ENCODE results near the gene IVNS1ABP. TPM values are rescaled to one million over a fixed set of nuclear protein-coding genes. Genes with fewer than 3 reads are reported as not detected.

The IVNS1ABP gene
- total and polyA plus RNA-seq, 9 of the 15 experiments (the other 6 are each of a cell fraction or from before 2014, with no cell fraction given): 30.6 to 126 (median 77.7) TPM

DNA sequence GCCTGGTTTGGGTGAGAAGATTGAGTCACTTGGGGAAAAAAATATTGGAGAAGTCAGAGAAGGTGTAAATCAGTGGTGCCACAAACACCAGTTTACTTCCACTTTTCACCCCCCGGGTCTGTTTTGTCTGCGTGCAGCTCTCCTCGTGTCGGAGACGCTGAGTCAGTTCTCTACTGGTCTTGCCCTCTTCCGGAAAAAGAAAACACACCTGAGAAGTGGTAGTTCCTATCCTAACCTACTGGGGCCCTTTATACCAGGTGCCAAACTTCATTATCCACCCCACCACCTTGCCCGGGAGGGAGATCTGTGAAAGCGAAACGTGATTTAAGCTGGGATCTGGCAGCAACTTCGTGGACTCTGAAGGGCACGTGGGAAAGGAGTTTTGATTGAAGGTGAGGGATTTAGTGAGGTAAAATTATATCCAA, 855 bp upstream of the IVNS1ABP start (continued):
- TF ChIP-seq ZNF347 (CRISPR knock-in tag; IDR thresholded peaks at IDR 0.05; ENCODE audit: low read depth) (no peak), MYNN (IDR thresholded peaks at IDR 0.05) (no peak), MYNN (CRISPR knock-in tag; IDR thresholded peaks at IDR 0.05) (no peak), RHOXF2B (CRISPR knock-in tag; conservative IDR thresholded peaks at IDR 0.05) (no peak), GTF2E2 (tag; IDR thresholded peaks at IDR 0.05) (no peak), TAF15 (IDR thresholded peaks at IDR 0.05; ENCODE audit: low read depth, low read length) (no peak), ZNF212 (CRISPR knock-in tag; IDR thresholded peaks at IDR 0.05) (no peak), YBX1 (IDR thresholded peaks at IDR 0.05) (no peak), MED1 (CRISPR knock-in tag; IDR thresholded peaks at IDR 0.05; ENCODE audit: borderline replicate concordance) (no peak), CAMTA2 (CRISPR knock-in tag; conservative IDR thresholded peaks at IDR 0.05) (no peak), JUN (IDR thresholded peaks at IDR 0.05; ENCODE audit: borderline replicate concordance, low read depth, low read length) (no peak), JUN (CRISPR knock-in tag; IDR thresholded peaks at IDR 0.05; ENCODE audit: borderline replicate concordance) (no peak), RNF2 (IDR thresholded peaks at IDR 0.05) (peak; percentile 58), FOXJ2 (tag; IDR thresholded peaks at IDR 0.05) (peak; percentile 39; the same call in 1 of the 2 replicates), BDP1 (IDR thresholded peaks at IDR 0.05; ENCODE audit: insufficient read depth, insufficient read length) (no peak), RAD21 (CRISPR knock-in tag; conservative IDR thresholded peaks at IDR 0.05 in 1 of 2, IDR thresholded peaks at IDR 0.05 in 1 of 2) (no peak), ZBTB8A (IDR thresholded peaks at IDR 0.05; ENCODE audit: partially characterized antibody) (no peak), BRD4 (IDR thresholded peaks at IDR 0.05) (no peak), GABPB1 (CRISPR knock-in tag; IDR thresholded peaks at IDR 0.05) (peak; percentile 15; the same call in 1 of the 2 replicates), MBD2 (IDR thresholded peaks at IDR 0.05; ENCODE audit: borderline replicate concordance, low read depth) (no peak), TBL1XR1 (IDR thresholded peaks at IDR 0.05; ENCODE audit: low read length in 2 of 2) (no peak), TARDBP (IDR thresholded peaks at IDR 0.05) (no peak), NFIC (IDR thresholded peaks at IDR 0.05) (no peak), STAG1 (CRISPR knock-in tag; IDR thresholded peaks at IDR 0.05; ENCODE audit: borderline replicate concordance) (no peak), ZEB2 (IDR thresholded peaks at IDR 0.05) (peak; percentile 17; the same call in 1 of the 2 replicates), MYC (IDR thresholded peaks at IDR 0.05; ENCODE audit: low read depth, low read length) (no peak), MYC (CRISPR knock-in tag; IDR thresholded peaks at IDR 0.05; ENCODE audit: borderline replicate concordance, low read depth) (no peak), EZH2 (IDR thresholded peaks at IDR 0.05; ENCODE audit: borderline replicate concordance, low read depth, low read length) (no peak)
- TF ChIP-seq, protein P1, sequence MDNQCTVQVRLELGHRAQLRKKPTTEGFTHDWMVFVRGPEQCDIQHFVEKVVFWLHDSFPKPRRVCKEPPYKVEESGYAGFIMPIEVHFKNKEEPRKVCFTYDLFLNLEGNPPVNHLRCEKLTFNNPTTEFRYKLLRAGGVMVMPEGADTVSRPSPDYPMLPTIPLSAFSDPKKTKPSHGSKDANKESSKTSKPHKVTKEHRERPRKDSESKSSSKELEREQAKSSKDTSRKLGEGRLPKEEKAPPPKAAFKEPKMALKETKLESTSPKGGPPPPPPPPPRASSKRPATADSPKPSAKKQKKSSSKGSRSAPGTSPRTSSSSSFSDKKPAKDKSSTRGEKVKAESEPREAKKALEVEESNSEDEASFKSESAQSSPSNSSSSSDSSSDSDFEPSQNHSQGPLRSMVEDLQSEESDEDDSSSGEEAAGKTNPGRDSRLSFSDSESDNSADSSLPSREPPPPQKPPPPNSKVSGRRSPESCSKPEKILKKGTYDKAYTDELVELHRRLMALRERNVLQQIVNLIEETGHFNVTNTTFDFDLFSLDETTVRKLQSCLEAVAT (IDR thresholded peaks at IDR 0.05): no peak
- TF ChIP-seq, protein P2, sequence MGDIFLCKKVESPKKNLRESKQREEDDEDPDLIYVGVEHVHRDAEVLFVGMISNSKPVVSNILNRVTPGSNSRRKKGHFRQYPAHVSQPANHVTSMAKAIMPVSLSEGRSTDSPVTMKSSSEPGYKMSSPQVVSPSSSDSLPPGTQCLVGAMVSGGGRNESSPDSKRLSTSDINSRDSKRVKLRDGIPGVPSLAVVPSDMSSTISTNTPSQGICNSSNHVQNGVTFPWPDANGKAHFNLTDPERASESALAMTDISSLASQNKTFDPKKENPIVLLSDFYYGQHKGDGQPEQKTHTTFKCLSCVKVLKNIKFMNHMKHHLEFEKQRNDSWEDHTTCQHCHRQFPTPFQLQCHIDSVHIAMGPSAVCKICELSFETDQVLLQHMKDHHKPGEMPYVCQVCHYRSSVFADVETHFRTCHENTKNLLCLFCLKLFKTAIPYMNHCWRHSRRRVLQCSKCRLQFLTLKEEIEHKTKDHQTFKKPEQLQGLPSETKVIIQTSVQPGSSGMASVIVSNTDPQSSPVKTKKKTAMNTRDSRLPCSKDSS (IDR thresholded peaks at IDR 0.05; ENCODE audit: low read depth, partially characterized antibody): no peak
- TF ChIP-seq, protein P3, sequence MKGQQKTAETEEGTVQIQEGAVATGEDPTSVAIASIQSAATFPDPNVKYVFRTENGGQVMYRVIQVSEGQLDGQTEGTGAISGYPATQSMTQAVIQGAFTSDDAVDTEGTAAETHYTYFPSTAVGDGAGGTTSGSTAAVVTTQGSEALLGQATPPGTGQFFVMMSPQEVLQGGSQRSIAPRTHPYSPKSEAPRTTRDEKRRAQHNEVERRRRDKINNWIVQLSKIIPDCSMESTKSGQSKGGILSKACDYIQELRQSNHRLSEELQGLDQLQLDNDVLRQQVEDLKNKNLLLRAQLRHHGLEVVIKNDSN (CRISPR knock-in tag; IDR thresholded peaks at IDR 0.05): no peak
